IMR-90 (cell line): ENCODE results near the gene ITGAX.

ENCODE experiments used
- BHLHE40 ChIP-seq: fragments of 150-350 bp; IDR thresholded peaks from 2 replicates; pipeline ENCODE4 v1.6.1; 2016; ENCODE audit warnings: mild to moderate bottlenecking, low read depth, low read length
- CEBPB ChIP-seq: IDR thresholded peaks from 2 replicates; pipeline ENCODE4 v1.6.1; 2012; ENCODE audit warnings: low read depth, low read length, improper control_type of control experiment
- CHD1 ChIP-seq: IDR thresholded peaks from 2 replicates; pipeline ENCODE4 v1.6.1; 2012; ENCODE audit warnings: low read depth, low read length, improper control_type of control experiment
- CTCF ChIP-seq: conservative IDR thresholded peaks from 2 replicates; pipeline ENCODE4 v1.5.1; 2012; ENCODE audit warnings: mild to moderate bottlenecking, low read depth, low read length, improper control_type of control experiment
- MAFK ChIP-seq: IDR thresholded peaks from 2 replicates; pipeline ENCODE4 v1.6.1; 2012; ENCODE audit warnings: low read depth, low read length, improper control_type of control experiment
- MXI1 ChIP-seq: IDR thresholded peaks from 2 replicates; pipeline ENCODE4 v1.6.1; 2012; ENCODE audit warnings: low read depth, mild to moderate bottlenecking, low read length, moderate library complexity, borderline replicate concordance
- NFE2L2 ChIP-seq: fragments of 150-350 bp; IDR thresholded peaks from 2 replicates; pipeline ENCODE4 v1.6.1; 2016; ENCODE audit warnings: low read depth, mild to moderate bottlenecking, low read length
- POLR2A ChIP-seq: IDR thresholded peaks from 2 replicates; pipeline ENCODE4 v1.6.1; 2012; ENCODE audit warnings: mild to moderate bottlenecking, low read depth, low read length
- RAD21 ChIP-seq: IDR thresholded peaks from 2 replicates; pipeline ENCODE4 v1.6.1; 2012; ENCODE audit warnings: low read length, improper control_type of control experiment
- RCOR1 ChIP-seq: IDR thresholded peaks from 2 replicates; pipeline ENCODE4 v1.6.1; 2012; ENCODE audit warnings: mild to moderate bottlenecking, low read length, improper control_type of control experiment; ENCODE audit not compliant: insufficient replicate concordance
- SMC3 ChIP-seq: fragments of 150-350 bp; IDR thresholded peaks from 2 replicates; pipeline ENCODE4 v1.6.1; 2016; ENCODE audit warnings: low read depth, mild to moderate bottlenecking, antibody characterized with exemption, low read length, moderate library complexity
- USF2 ChIP-seq: fragments of 150-350 bp; IDR thresholded peaks from 2 replicates; pipeline ENCODE4 v1.6.1; 2017; ENCODE audit warnings: mild to moderate bottlenecking, antibody characterized with exemption, low read length, low read depth

- TF ChIP-seq CTCF = no peak
- no peak for TF ChIP-seq RCOR1
- TF ChIP-seq MXI1 = no peak
- TF ChIP-seq POLR2A = no peak
- TF ChIP-seq USF2 = no peak
- TF ChIP-seq NFE2L2 = no peak
- TF ChIP-seq RAD21 = no peak
- TF ChIP-seq BHLHE40 = no peak
- no peak for TF ChIP-seq SMC3
- no peak for TF ChIP-seq MAFK
- no peak for TF ChIP-seq CEBPB
- no peak for TF ChIP-seq CHD1
Observed at GRCh38 chr16:31352376-31353115, 2.4 kb upstream of the ITGAX start.
